Stimulated activated CD4-positive, alpha-beta T cell treated with anti-CD3 and anti-CD28 coated beads, TNF-alpha, amount 100 ng/mL, for 24 hours (primary cell): ENCODE measurements around the gene E4F1.
A peak's percentile ranks its signal among the peaks of the same experiment; 100 is the strongest.

Source experiments
- DNase-seq, 3 experiments: peaks; one replicate each; pipeline ENCODE4 v3.0.0-alpha.2; 2020; ENCODE audit warnings: low read depth in 3 of 3

Gene E4F1, protein sequence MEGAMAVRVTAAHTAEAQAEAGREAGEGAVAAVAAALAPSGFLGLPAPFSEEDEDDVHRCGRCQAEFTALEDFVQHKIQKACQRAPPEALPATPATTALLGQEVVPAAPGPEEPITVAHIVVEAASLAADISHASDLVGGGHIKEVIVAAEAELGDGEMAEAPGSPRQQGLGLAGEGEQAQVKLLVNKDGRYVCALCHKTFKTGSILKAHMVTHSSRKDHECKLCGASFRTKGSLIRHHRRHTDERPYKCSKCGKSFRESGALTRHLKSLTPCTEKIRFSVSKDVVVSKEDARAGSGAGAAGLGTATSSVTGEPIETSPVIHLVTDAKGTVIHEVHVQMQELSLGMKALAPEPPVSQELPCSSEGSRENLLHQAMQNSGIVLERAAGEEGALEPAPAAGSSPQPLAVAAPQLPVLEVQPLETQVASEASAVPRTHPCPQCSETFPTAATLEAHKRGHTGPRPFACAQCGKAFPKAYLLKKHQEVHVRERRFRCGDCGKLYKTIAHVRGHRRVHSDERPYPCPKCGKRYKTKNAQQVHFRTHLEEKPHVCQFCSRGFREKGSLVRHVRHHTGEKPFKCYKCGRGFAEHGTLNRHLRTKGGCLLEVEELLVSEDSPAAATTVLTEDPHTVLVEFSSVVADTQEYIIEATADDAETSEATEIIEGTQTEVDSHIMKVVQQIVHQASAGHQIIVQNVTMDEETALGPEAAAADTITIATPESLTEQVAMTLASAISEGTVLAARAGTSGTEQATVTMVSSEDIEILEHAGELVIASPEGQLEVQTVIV

DNA sequence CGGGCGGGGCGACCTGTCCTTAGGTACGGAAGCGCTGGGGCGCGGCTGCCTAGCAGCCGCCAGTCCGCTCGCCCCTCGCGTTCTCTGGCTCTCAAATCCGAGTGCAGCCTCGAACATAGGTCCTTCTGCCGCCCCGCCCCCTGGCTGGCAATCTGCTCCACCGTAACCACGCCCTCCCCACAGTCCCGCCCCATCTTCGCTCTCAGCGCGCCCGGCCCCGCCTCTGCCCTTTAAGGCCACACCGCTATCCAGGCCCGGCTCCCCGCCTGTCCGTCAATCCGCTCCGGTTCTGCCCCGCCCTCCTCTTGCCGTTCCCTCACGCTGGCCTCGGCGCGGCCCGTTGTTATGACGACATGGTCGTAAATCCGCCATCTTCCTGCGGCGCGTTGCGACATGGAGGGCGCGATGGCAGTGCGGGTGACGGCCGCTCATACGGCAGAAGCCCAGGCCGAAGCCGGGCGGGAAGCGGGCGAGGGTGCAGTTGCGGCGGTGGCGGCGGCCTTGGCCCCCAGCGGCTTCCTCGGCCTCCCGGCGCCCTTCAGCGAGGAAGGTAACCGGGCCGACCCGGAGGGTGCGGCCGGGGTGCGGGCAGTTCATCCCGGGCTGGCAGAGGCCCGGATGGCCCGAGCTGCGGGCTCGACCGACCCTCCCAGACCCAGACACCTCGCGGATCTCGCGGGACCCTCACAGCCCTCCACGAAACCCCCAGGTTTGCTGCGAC, at the start of gene E4F1:
Gene E4F1 (plus strand): TSS at position 371 of the 721 bp plus-strand sequence. CDS start 23 bp downstream, at position 394.
- DNase-seq = peak; percentile 99 to 100 (median 100)

DNA sequence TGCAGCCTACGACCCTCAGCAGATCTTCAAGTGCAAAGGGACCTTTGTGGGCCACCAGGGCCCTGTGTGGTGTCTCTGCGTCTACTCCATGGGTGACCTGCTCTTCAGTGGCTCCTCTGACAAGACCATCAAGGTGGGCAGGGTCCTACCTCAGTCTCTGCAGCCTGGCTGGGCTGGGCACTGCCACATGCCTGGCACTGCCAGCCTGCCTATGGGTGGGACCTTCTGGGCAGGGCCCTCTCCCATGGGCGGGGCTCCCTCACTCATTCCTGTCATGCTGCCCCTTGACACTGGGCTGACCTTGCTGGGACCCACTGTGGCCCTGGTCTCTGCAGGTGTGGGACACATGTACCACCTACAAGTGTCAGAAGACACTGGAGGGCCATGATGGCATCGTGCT, 49.5 kb upstream of the E4F1 start:
- DNase-seq = no peak

DNA sequence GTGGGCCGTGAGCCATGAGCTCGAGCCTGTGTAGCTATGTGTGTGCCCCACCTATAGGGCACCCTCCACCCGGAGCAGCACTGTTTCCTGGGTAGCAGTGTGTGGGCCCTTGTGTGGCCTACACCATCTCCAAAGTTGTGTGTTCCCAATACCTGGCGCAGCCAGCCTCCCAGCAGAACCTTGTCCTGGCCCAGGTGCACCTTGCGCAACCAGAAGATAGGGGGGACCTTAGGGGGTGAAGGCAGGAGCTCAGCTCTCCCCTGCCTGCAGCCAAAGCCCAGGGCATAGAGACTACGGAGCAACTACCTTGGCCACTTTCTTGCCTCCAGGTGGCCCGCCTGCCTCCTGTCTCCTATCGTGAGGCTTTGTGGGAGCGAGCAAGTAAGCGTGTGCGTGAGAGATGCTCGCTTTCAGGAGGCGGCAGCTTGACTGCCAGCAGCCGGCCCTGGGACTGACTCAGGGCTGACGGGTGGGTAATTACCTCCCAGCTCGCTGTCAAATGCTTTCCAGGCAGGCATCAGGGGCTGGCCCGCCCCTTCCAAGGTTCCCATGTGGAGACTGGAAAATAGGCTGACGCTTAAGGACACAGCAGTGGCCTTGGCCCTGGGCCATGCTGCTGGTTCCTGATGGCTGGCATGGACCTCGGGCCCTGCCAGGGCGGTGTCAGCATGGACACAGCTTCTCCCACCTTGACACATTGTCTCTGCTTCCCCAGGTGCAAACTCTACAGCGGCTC, 48.8 kb upstream of the E4F1 start:
- DNase-seq = no peak

DNA sequence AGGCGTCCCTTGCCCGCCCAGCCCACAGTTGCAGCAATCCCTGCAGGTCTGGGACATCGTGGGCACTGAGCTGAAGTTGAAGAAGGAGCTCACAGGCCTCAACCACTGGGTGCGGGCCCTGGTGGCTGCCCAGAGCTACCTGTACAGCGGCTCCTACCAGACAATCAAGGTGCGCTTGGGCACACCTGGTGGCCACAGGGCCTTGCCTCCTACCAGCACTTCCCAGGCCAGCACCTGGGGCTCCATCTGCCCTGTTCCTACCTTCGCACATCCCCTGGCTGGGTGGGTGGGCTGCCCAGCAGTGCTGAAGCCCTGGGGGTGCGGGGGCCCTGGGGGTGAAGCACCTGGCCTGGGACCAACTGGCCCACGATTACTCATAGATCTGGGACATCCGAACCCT, 47.9 kb upstream of the E4F1 start:
- no peak for DNase-seq

DNA sequence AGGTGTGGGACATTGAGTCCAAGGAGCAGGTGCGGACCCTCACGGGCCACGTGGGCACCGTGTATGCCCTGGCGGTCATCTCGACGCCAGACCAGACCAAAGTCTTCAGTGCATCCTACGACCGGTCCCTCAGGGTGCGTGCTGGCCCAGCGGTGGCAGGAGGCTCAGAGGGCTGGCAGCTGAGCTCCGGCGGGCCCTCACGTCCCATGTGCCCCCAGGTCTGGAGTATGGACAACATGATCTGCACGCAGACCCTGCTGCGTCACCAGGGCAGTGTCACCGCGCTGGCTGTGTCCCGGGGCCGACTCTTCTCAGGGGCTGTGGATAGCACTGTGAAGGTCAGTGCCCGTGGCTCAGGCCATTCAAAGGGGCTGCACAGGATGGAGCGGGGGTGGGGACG, 47.3 kb upstream of the E4F1 start:
- DNase-seq = no peak

DNA sequence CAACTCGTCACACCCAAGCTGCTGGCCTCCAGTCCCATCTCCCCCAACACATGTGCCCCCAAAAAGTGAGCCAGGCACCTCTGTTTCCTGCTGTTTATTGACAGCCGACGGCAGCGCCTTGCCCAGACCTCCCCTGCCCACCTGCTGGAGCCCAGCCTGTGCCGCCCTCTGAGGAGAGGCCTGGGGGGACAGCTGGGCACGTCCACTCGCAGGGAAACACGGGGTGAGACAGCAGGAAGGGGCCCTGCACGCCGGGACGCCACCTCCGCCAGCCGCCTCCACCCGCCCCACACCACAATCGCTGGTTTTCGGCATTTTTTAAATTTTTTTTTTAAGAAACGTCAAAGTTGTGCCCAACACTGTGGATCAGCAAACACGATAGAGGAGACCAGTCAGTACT, 46.3 kb upstream of the E4F1 start:
- DNase-seq = no peak

DNA sequence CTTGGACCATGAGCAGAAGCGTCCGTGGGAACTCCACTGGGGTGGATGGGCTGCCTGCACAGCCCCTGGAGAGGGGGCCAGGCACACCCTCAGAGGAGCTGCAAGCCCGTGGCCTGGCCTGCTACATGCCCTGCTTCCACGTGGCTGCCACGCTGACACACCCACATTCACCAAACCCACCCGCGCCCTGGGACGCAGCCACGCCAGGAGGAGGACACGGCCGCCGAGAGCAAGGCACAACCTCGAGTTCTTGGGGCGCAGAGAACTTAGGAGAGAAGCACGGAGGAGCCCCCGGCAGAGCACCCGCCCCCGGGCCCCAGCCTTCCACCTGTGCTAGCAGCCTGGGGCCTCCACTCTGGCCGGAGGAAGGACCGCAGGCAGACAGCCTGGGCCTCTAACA, 45.8 kb upstream of the E4F1 start:
- DNase-seq = no peak

DNA sequence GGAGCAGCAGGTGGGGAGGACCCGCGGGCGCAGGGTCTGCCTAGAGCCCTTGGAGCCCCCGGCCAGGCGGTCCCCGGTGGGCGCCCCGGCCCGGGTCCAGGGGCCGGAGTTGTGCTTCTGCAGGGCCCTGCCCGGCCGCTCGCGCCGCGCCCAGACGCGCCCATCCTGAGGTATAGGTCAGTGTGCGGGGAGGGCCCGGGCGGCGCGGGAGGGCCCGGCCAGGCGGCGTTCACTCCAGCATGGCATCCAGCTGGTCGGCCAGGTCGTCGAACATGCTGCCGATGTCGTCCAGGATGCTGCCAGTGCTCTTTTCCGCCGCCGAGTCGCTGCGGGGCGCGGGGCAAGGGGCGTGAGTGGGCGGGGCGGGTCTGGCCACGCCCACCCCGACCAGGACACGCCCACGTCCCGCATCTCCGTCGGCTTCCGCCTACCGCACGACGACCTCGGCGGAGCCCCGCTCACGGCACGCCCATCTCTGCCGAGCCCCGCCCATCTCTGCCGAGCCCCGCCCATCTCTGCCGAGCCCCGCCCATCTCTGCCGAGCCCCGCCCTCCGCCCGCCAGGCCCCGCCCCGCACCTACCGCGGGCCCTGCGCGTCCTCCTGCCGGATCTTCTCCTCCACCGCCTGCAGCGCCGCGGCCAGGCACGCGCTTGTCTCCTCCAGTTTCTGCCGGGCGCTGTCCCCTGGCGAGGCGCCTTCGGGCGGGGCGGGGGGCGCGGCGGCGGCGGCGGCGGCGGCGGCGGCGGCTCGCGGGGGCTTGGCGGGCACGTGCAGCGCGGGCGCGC, 44.9 kb upstream of the E4F1 start:
- no peak for DNase-seq

DNA sequence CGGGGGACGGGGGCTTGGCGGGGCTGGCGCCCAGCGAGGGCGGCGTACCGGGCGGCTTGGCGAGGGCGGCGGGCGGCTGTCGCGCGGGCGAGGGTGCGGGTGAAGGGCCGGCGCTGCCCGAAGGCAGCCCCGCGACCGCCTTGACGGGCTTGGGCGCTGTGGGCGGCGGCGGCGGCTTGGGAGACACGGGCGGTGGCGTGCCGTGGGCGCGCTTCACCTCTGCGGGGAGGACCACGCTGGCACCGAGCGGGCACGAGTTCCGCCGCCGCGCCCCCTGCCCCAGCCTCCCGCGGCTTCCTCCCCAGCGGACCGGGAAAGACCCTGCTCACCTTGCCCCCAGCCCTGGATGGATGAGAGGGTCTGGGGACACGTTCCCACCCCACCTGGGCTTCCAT, 44.3 kb upstream of the E4F1 start:
- no peak for DNase-seq

DNA sequence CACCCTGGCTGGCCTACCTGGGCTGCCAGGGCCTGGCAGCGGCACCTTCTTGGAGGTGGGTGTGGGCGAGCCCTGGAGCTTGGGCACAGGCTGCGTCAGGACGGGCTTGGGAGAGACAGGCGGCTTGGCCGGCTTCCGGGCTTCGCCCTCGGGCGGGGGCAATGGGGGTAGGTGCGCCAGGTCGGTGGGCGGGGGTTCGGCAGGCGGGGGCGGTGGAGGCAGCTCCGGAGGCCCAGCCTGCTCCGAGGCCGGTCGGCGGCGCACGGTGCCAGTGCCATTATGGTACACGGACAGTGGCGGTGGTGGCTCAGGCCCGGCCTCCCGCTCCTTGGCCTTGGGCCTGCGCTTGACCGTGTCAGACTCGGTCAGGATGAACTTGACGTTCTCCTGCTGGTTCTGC, 43.8 kb upstream of the E4F1 start:
- no peak for DNase-seq

DNA sequence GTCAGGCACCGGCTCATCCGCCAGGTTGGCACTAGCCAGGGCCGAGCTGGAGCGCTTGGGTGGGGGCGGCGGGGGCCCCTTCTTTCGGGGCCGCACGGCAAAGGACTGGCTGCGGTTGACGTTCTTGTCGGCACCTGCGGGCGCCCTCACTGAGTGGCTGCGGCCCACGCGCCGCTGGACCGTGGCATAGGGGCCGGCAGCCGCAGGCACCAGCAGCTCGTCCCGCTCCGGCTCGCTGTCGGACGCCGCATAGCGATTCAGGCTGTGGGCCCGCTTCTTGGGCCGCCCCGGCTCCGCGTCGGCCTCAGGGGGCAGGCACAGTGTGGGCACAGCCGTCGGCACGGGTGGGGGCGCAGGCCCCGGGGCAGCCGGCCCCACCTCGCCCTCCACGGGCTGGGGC, 42.9 kb upstream of the E4F1 start:
- no peak for DNase-seq

DNA sequence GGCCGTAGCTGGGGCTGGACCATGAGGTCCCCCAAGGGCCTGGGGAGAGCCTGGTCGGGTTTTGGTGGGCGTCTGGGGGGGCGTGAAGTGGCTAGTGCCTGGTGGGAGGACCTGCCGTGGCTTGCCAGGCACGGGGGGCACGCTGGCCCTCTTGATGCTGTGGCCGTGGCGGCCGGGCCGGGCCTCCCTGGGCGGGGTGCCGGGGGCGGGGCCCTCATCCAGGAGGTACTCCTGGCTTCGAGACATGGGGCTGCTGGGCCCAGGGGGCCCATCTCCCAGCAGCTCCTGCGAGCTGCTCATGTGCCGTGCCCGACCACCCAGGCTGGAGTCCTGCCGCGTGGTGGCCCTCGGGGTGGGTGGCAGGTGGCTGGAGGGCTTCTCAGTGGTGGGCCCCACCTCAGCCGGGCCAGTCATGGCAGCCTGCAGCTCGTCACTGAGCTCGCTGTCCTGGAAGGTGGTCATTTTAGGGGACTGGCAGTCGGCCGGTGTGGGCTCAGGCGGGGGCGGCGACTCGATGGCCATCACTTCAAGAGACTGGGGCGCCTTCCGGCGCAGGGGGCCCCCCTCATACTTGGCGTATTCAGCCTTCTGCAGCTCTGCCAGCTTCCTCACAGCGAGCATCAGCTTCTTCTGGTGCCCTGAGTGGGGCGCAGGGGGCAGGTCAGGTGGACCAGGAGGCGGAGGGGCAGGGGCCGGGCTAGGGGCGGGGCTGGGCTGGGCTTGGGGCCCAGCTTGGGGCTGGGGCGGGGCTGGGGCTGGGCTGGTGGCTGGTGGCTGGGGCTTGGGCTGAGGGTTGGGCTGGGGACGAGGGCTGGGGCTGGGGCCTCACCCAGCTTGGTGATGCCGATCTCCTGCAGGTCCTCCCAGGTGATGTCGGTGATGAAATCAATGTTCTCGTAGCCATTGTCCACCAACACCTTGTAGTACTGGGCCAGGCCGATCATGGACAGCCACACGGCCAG, 42.1 kb upstream of the E4F1 start:
- no peak for DNase-seq

DNA sequence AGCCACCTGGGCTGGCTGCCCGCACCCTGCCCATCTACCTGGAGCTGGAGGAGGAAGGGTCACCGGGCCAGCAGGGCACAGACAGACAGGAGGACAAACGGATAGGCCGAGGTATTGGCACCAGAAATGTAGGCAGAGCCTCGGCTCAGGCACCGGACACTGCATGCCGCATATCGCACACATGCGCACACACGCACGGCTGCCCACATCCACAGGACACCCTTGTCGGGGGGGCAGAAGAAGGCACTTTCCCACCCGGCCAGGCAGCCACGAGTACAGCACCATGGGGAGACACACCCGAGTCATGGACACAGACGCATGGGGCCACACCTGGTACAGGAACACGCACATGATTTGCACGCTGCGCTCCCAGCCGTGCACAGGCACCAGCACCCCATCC, 41.4 kb upstream of the E4F1 start:
- DNase-seq = no peak

DNA sequence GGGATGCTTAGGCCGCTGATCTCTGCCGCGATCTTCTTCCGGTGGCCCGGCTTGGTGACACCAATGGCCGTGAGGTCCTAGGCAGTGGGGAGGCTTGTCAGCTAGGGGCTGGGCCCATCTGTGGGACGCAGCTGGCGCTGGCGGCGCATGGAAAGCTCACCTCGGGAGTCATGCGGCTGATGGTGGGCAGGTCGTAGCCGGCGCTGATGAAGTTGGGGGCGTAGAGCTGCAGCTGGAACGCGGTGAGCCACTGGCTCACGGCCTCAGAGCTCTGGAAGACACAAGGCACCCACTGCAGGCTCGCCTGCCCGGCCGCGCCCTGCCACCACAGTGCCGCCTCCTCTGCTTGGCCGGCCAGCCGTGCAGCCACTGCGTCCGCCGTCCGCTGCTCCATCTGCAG, 39.7 kb upstream of the E4F1 start:
- no peak for DNase-seq

DNA sequence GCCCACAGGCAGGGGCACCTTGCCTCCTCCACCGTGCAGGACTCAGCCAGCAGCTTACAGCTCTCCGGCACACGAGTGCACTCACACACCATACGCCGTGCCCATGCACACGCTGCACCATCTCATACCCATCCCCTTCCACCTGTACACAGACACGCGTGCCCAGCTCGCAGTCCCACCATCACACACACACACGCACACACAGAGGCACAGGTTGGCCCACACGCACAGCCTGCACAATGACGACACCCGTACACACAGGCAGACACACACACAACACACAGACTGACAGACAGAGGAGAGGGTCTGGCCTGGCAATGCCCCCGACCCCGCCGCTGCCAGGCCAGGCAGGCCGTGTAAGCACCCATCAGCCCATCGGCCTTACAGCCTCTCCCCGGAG, 39.0 kb upstream of the E4F1 start:
- no peak for DNase-seq

DNA sequence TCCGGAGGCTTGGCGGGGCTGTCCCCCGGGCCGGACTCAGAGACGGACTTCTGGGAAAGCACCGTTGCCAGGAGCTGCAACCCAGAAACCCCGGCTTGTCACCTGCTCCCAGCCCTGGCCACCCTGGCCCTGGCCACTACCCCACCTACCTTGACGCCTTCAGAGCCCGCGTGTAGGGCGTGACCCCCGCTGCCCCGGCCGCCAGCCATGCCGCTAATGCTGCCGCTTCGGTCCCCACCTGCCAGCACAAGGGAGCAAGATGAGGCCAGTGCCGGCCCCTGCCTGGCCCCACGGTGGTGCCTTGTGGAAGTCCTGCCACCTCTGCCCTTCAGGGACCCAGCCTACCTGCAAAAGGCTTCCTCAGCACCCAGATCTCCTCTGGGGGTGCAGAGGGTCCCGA, 38.4 kb upstream of the E4F1 start:
- DNase-seq = no peak

DNA sequence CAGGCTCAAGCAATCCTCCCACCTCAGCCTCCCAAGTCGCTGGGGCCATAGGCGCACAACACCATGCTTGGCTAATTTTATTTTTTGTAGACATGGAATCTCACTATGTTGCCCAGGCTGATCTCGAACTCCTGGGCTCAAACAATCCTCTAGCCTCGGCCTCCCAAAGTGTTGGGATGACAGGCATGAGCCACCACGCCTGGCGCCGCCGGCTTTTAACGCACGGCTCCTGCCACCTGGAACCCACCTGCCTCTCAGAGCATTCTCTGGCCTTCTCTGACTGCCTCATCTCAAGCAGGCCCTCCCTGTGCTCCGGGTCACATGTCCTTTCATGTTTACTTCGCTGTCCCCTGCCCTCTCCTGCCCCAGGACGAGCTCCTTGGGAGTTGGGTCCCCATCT, 37.3 kb upstream of the E4F1 start:
- DNase-seq = no peak

DNA sequence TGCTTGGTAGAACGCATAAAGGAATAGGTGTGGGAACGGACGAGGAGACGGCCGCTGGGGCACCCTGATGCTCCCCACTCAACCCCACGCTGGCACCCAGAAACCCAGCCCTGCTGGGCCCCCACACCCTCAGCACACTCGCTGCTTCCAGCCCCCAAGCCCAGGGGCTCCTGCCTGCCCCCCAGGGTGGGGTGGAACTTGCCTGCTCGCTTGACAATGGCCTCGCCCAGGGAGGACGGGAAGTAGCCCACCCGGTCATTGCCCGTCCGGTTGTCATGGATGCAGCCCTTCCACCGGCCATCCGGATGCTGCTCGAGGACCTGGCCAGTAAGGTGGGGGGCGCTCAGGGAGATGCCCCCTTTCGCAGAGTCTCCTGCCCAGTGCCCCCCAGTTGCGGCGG, 36.9 kb upstream of the E4F1 start:
- no peak for DNase-seq

DNA sequence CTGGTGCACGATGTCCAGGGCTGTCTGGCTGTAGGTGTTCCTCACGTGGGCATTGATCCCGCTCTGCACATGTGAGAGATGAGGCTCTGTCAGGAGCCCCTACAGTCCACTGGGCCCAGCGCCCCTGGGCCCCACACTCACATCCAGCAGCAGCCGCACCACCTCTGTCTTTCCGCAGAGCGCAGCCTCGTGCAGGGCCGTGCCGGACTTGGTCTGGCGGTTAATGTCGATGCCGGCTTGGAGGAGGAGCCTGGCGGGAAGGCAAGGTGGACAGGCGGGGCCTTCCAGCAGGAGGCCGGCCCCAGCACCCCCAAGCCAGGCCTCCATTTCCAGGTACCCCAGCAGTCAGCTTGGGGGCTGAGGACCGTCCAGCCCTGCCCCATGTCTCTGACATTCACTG, 36.2 kb upstream of the E4F1 start:
- DNase-seq = no peak

DNA sequence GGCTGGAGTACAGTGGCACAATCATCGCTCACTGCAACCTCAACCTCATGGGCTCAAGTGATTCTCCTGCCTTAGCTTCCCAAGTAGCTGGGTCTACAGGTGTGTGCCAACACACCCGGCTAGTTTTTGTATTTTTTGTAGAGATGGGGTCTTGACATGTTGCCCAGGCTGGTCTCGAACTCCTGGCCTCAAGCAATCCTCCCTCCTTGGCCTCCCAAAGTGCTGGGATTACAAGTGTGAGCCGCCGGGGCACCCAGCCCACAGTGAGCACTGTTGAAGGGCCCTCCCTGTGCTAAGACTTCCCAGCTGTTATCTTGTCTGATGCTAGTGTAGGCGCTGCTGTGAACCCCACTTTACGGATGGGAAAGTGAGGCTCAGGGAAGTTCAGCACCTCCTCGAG, 35.0 kb upstream of the E4F1 start:
- no peak for DNase-seq
